ENCODE data around the gene CLBA1. TPM values are rescaled to one million over a fixed set of nuclear protein-coding genes. Genes with fewer than 3 reads are reported as not detected.

The CLBA1 gene
- total RNA-seq, 2 experiments from 2014 or later = 0.82 to 1.2 TPM

DNA sequence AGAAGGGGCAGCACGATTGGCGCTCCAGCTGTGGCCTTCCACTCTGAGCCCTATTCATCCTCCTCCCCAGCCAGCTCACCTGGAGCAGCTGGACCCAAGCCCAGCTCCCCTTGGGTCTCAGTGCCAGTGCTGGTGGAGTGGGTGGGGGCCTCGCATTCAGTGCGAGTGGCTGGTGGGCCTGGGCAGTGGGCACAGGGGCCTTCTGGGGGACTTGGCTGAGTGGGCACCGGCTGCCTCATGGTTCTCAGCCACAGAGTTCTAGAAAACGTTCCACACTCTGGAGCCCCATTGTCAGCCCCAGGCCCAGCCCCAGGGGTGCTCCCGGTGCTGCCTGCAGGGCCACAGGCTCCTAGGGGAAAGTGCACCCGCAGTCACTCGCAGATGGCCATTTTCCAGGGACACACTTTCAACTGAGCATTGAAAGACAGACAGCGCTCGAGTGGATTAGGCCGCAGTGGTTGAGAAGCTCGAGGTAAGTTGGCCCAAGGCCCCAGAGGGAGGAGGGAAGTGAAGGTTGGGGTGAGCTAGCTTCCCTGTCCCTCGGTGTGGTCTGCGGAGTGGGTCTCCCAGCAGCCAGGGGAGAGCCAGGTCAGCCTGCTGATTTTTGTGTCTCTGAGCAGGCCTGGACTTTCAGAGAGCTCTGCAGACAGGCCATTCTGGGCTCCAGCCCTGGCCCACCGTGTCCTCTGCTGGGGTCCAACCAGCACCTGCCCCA is 3.8 kb downstream of the CLBA1 start:
- Histone ChIP-seq H3K4me3 (ENCODE audit: low read depth, low read length, poor library complexity, severe bottlenecking) (no peak overlapping the region), H4K20me1 (ENCODE audit: insufficient read depth, low read length) (no peaks in the 10 kb centered on the region), H3K4me2 (ENCODE audit: low read length) (no peak overlapping the region), H3K79me2 (ENCODE audit: insufficient read depth, low read depth, low read length) (no peaks in the 10 kb centered on the region), H2AFZ (ENCODE audit: low read length) (no peak overlapping the region), H3K9me2 (ENCODE audit: insufficient read depth, low read length) (no peaks in the 10 kb centered on the region), H3K9me3 (ENCODE audit: low read length) (no peaks in the 10 kb centered on the region), H3K36me3 (ENCODE audit: insufficient read depth, low read length) (no peaks in the 10 kb centered on the region), H3K4me1 (ENCODE audit: insufficient read depth, low read length, poor library complexity, severe bottlenecking) (peaks cover 7% of the 10 kb centered on the region), H3K27ac (ENCODE audit: low read depth, low read length, poor library complexity, severe bottlenecking) (no peak overlapping the region)
- intact Hi-C loops (cut with micrococcal nuclease; ENCODE audit: unreplicated experiment) = no loop called here
- TF ChIP-seq CTCF (conservative IDR thresholded peaks at IDR 0.05; ENCODE audit: low read length) (no peak), EZH2phosphoT487 (IDR thresholded peaks at IDR 0.05; ENCODE audit: borderline replicate concordance, low read depth, low read length) (no peak)
- DNase-seq (ENCODE audit: low spot score) = no peak
- ChIA-PET CTCF (ENCODE audit: unreplicated experiment) (no interaction called here), POLR2A (no interaction called here)
- BruUV-seq (replicated peaks) = no TSS peak

DNA sequence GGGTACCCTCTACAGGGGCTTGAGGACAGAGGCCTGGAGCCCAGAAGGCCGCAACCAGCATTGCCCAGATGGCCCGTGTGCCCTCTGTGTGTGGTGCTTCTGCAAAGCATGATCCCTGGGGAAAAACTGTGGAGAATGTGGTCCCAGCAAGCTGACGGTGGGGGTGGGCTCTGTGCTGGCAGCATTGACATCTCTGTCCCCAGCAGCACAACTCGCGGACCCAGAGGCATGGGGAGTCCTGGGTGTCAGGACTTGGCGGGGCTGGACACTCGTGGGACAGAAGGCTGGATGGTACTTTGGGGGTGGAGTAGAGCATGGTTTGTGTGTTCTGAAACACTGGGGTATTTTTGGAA is 4.3 kb downstream of the CLBA1 start:
- H3K79me2 ChIP-seq (ENCODE audit: insufficient read depth, low read depth, low read length) = no peaks in the 10 kb centered on the region
- H3K4me1 ChIP-seq (ENCODE audit: insufficient read depth, low read length, poor library complexity, severe bottlenecking) = peaks cover 7% of the 10 kb centered on the region
- no peak for TF ChIP-seq CTCF (conservative IDR thresholded peaks at IDR 0.05; ENCODE audit: low read length)
- no peak for TF ChIP-seq EZH2phosphoT487 (IDR thresholded peaks at IDR 0.05; ENCODE audit: borderline replicate concordance, low read depth, low read length)
- POLR2A ChIA-PET = no interaction called here
- no peak overlapping the region for H2AFZ ChIP-seq (ENCODE audit: low read length)
- H3K36me3 ChIP-seq (ENCODE audit: insufficient read depth, low read length) = no peaks in the 10 kb centered on the region
- H3K4me2 ChIP-seq (ENCODE audit: low read length) = no peak overlapping the region
- no TSS peak for BruUV-seq (replicated peaks)
- intact Hi-C loops (cut with micrococcal nuclease; ENCODE audit: unreplicated experiment) = no loop called here
- no peak overlapping the region for H3K27ac ChIP-seq (ENCODE audit: low read depth, low read length, poor library complexity, severe bottlenecking)
- CTCF ChIA-PET (ENCODE audit: unreplicated experiment) = no interaction called here
- no peaks in the 10 kb centered on the region for H4K20me1 ChIP-seq (ENCODE audit: insufficient read depth, low read length)
- H3K9me3 ChIP-seq (ENCODE audit: low read length) = no peaks in the 10 kb centered on the region
- H3K9me2 ChIP-seq (ENCODE audit: insufficient read depth, low read length) = no peaks in the 10 kb centered on the region
- DNase-seq (ENCODE audit: low spot score) = no peak
- H3K4me3 ChIP-seq (ENCODE audit: low read depth, low read length, poor library complexity, severe bottlenecking) = no peak overlapping the region

GRCh38 chr14:104991896-104992230 is 6.3 kb downstream of the CLBA1 start:
- H3K79me2 ChIP-seq (ENCODE audit: insufficient read depth, low read depth, low read length) = no peaks in the 10 kb centered on the region
- no peak for DNase-seq (ENCODE audit: low spot score)
- CTCF ChIA-PET (ENCODE audit: unreplicated experiment) = no interaction called here
- H3K36me3 ChIP-seq (ENCODE audit: insufficient read depth, low read length) = no peaks in the 10 kb centered on the region
- H3K9me2 ChIP-seq (ENCODE audit: insufficient read depth, low read length) = no peaks in the 10 kb centered on the region
- H3K27ac ChIP-seq (ENCODE audit: low read depth, low read length, poor library complexity, severe bottlenecking) = no peak overlapping the region
- H3K4me1 ChIP-seq (ENCODE audit: insufficient read depth, low read length, poor library complexity, severe bottlenecking) = peaks cover 4% of the 10 kb centered on the region
- BruUV-seq (replicated peaks) = no TSS peak
- TF ChIP-seq EZH2phosphoT487 (IDR thresholded peaks at IDR 0.05; ENCODE audit: borderline replicate concordance, low read depth, low read length) (no peak), CTCF (conservative IDR thresholded peaks at IDR 0.05; ENCODE audit: low read length) (no peak)
- no peak overlapping the region for H3K4me3 ChIP-seq (ENCODE audit: low read depth, low read length, poor library complexity, severe bottlenecking)
- no peak overlapping the region for H2AFZ ChIP-seq (ENCODE audit: low read length)
- intact Hi-C loops (cut with micrococcal nuclease; ENCODE audit: unreplicated experiment) = no loop called here
- no peaks in the 10 kb centered on the region; the same call in 1 of the 2 replicates for H4K20me1 ChIP-seq (ENCODE audit: insufficient read depth, low read length)
- POLR2A ChIA-PET = no interaction called here
- no peaks in the 10 kb centered on the region for H3K9me3 ChIP-seq (ENCODE audit: low read length)
- H3K4me2 ChIP-seq (ENCODE audit: low read length) = no peak overlapping the region
